HG02973 (cell line): ENCODE measurements around the gene MXRA7.
"Not testable (repeated sequence)": the region's sequence is repeated elsewhere in the genome, so short reads cannot be mapped to it uniquely, and the experiment has no call there.

Experiments
- ATAC-seq: cut with Tn5 transposase; IDR thresholded peaks from one replicate; pipeline ENCODE4 v1.9.1; 2021; ENCODE audit warnings: moderate library complexity; ENCODE audit not compliant: unreplicated experiment

The MXRA7 gene, protein sequence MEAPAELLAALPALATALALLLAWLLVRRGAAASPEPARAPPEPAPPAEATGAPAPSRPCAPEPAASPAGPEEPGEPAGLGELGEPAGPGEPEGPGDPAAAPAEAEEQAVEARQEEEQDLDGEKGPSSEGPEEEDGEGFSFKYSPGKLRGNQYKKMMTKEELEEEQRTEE

GRCh38 chr17:76710863-76711611, at the start of gene MXRA7:
TSS of gene MXRA7 (minus strand) at chr17:76710965. CDS start at chr17:76710946, 19 bp downstream.
- no peak for ATAC-seq

DNA sequence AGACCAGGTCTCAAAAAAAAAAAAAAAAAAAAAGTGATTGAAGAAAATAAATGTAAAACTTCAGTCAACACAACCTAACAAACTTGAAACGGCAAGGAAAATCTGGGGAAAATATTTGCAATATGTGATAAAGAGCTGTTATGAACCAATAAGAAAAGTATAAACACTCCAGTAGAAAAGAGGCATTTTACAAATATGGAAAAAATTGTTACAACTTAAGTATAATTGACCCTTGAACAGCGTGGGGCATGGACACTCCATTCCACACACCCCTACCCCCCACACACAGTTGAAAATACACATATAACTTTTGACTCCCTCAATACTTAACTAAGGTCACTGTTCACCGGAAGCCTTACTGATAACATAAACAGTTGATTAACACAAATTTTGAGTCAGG, 47.8 kb upstream of the MXRA7 start:
- ATAC-seq, result no peak

- no peak for ATAC-seq
Measured at GRCh38 chr17:76757256-76757655, 46.5 kb upstream of the MXRA7 start.

DNA sequence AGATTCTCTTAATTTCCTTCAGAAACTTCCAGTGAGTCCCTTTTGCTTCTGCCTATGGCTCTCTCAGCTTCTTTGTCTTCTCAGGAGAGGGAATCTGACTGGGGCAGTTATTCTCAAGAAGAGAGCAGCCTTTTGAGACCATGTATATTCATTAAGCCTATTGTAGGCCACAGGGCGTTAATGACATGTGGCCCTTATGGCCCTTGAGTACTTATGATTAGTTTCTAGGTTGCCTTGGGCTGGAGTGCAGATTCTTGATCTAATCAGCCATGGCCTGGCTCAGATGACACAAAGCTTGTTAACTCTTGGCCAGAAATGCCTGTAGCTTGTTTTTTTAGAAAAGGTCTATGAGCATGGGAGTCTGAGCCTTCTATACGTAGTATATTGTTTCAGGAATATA, 44.5 kb upstream of the MXRA7 start:
- ATAC-seq, result no peak

DNA sequence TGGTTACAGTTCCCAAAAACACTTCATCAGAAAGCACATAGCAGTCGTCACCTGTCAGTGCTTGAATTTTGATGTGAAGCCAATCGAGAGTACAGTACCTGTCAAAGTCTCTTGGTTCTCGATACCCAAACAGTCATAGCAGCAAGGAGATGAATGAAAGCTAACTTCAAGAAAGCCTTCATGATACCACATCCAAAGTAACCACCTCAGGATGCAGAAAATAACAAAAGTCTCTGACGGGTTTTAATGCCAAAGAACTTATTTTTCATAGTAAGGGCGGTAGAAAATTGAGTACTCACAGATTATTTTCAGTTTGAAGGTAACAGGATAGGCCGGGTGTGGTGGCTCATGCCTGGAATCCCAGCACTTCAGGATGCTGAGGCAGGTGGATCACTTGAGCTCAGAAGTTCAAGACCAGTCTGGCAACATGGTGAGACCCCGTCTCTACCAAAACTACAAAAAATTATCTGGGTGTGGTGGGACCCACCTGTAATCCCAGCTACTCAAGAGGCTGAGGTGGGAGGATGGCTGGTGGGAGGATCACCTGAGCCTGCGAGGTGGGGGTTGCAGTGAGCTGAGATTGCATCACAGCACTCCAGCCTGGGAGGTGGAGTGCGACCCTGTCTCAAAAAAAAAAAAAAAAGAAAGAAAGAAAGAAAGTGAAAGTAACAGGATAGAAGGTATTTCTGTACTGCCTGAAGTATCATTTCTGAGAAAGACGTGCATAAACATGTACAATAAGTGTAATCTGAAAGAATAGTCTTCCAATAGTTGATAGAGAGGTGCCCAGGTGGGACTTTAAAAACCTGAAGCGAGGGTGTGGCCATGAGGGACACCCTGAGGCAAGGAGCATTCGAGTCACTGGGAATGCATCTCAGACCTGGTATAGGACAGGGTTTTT, 42.5 kb upstream of the MXRA7 start:
- ATAC-seq, result no peak

- no peak for ATAC-seq
Measured at GRCh38 chr17:76752006-76752405, 41.2 kb upstream of the MXRA7 start.

GRCh38 chr17:76751416-76751993, 40.7 kb upstream of the MXRA7 start:
- ATAC-seq, result no peak

- no peak for ATAC-seq
Measured at GRCh38 chr17:76748657-76749056, 37.9 kb upstream of the MXRA7 start.

GRCh38 chr17:76747716-76748363, 37.1 kb upstream of the MXRA7 start:
- no peak for ATAC-seq

DNA sequence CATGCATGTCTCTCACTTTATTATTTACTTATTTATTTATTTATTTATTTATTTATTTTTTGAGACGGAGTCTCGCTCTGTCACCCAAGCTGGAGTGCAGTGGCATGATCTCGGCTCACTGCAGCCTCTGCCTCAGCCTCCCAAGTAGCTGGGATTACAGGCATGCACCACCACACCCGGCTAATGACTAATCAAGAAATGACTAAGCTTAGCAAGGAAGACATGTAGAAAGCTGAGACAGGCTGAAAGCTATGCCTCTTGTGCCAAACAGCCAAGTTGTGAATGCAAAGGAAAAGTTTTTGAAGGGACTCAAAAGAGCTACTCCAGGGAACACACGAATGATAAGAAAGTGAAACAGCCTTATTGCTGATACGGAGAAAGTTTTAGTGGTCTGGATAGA, 35.0 kb upstream of the MXRA7 start:
- not testable (repeated sequence) for ATAC-seq

- no peak for ATAC-seq
Measured at GRCh38 chr17:76744747-76745146, 34.0 kb upstream of the MXRA7 start.

DNA sequence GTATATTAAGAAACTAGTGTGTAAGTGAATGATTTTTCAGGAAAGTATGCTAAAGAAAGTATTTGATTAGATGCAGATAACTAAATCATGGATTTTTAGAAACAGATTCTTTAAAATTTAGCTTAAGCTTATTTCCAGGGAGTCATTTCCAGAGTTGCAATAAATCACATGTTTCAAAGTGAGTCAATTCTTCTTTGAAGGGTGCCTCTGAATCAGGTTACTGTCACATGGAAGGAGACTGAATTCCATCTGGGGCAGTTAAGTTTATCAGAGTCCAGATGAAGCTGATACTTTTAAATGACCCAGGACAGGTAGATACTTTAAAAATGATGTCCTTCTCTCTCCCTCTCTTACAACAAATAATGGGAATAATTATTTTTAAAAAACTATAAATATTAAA, 32.2 kb upstream of the MXRA7 start:
- no peak for ATAC-seq

GRCh38 chr17:76740329-76741118, 29.8 kb upstream of the MXRA7 start:
- ATAC-seq, result no peak

DNA sequence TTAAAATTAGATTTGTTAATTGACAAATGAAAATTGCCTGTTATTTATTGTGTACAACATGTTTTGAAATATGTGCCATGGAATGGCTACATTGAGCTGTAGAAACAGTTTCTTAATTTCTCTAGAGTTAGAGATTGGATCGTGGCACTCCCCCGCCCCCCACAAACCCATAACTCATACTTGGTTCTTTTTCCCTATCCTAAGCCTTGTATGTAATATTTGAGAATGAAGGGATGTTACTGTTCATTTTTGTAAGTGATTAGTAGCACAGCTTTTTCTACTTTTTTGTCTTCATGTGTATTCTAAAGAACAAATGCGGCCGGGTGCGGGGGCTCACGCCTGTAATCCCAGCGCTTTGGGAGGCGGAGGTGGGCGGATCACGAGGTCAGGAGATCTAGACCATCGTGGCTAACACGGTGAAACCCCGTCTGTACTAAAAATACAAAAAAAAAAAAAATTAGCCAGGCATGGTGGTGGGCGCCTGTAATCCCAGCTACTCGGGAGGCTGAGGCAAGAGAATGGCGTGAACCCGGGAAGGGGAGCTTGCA, 28.9 kb upstream of the MXRA7 start:
- ATAC-seq, result not testable (repeated sequence)

GRCh38 chr17:76738468-76738850, 27.7 kb upstream of the MXRA7 start:
- ATAC-seq, result no peak

- peak; percentile 57 for ATAC-seq
Measured at GRCh38 chr17:76737676-76738467, 27.1 kb upstream of the MXRA7 start, which contains the start of gene MFSD11. TSS of gene MFSD11 (plus strand) at chr17:76738119. CDS start at chr17:76738353, 234 bp downstream.

DNA sequence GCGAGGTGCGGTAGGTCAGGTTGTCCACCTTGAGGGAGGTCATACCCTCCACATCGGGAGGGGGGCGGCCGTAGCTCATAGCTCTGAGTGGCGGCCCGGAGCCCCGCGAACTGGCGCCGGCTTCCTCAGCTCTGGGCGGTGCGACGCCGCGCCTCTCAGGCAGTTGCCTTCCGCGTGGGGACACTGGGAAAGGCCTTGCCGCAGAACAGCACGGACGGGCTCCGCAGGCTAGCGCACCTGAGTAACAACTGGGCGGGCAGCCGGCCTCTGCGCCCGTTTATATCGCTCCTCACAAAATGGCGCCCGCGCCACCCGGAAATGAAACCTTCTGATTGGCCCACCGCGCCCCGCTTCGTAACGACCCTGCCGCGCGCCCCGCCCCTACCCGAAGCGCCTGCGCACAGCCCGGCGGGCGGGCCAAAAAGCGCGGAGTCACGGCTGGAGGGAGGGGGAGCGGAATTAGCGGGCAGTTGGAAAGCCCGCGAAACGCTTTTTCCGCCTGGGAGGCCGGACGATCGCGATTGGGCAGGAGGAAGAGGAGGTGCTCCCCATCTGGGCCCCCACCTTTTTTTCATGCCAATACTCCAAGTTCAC, 26.4 kb upstream of the MXRA7 start, which contains the start of gene SRSF2:
Gene SRSF2 (minus strand): TSS at position 250 of the 594 bp plus-strand sequence. CDS start 171 bp downstream, at position 79.
- ATAC-seq, result peak; percentile 60

GRCh38 chr17:76736349-76737081, 25.8 kb upstream of the MXRA7 start:
- no peak for ATAC-seq
